B cell (primary cell): ENCODE measurements around the gene CARS2.

Experiments
- CTCF ChIP-seq: fragments of 200-600 bp; IDR thresholded peaks from one replicate; pipeline ENCODE4 v1.8.0; 2022; ENCODE audit warnings: antibody characterized with exemption, mild to moderate bottlenecking
- EZH2 ChIP-seq: IDR thresholded peaks from 2 replicates; pipeline ENCODE4 v1.6.1; 2012; ENCODE audit warnings: borderline replicate concordance, low read depth, mild to moderate bottlenecking, moderate library complexity, low read length; ENCODE audit not compliant: insufficient read depth, poor library complexity, severe bottlenecking

DNA sequence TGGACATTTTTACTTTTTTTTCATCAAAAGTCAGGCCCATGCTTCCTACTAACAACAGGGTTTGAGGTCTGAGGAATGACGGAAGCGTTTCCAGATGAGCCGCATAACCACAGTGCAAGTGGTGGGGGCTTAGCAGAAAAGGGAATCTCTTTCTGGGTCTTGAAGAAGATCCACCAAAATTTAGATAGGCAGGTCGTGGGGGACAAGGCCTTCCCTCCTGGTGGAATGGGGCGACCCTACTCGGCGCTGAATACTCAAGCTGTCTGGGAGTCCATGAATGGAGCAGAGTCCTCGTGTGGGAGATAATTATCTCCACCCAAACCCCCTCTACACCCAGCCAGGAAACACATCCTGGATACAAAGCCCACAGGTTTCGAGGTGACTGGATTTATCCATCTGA, 36.9 kb downstream of the CARS2 start:
- TF ChIP-seq CTCF (no peak), EZH2 (no peak)
